HepG2 (cell line): ENCODE data around the gene ST6GALNAC6. TPM values are rescaled to one million over a fixed set of nuclear protein-coding genes. Genes with fewer than 3 reads are reported as not detected.
A peak's percentile ranks its signal among the peaks of the same experiment; 100 is the strongest.

ENCODE experiments used
- AHDC1 ChIP-seq: sonication (generic); formaldehyde crosslinking; IDR thresholded peaks from 2 replicates; pipeline ENCODE4 v1.5.1; 2020; ENCODE audit warnings: mild to moderate bottlenecking, missing genetic modification reagents, borderline replicate concordance
- ATM ChIP-seq: fragments of 450-650 bp; IDR thresholded peaks from 2 replicates; pipeline ENCODE4 v1.7.1; 2017; ENCODE audit warnings: mild to moderate bottlenecking, borderline replicate concordance
- BHLHE40 ChIP-seq: IDR thresholded peaks from 2 replicates; pipeline ENCODE4 v1.6.1; 2011; ENCODE audit warnings: low read length, improper control_type of control experiment
- CHD2 ChIP-seq: IDR thresholded peaks from 2 replicates; pipeline ENCODE4 v1.6.1; 2011; ENCODE audit warnings: low read depth, low read length, improper control_type of control experiment
- CREB1 ChIP-seq, 2 experiments: fragments of 450-650 bp in 1 of 2; IDR thresholded peaks; 2 replicates each; pipeline ENCODE4 v1.6.1; 2016 to 2017; ENCODE audit warnings: control low read depth in 1 of 2, mild to moderate bottlenecking in 1 of 2, missing compliant biosample characterization in 1 of 2, missing genetic modification characterization in 1 of 2
- ESRRA ChIP-seq: sonication (generic); formaldehyde crosslinking; IDR thresholded peaks from 2 replicates; pipeline ENCODE4 v1.5.1; 2020; ENCODE audit warnings: mild to moderate bottlenecking, low read depth, missing genetic modification reagents
- GFI1 ChIP-seq: sonication (generic); formaldehyde crosslinking; IDR thresholded peaks from 2 replicates; pipeline ENCODE4 v1.5.0; 2020; ENCODE audit warnings: missing genetic modification reagents, mild to moderate bottlenecking, borderline replicate concordance
- HIVEP1 ChIP-seq: sonication (generic); formaldehyde crosslinking; IDR thresholded peaks from 2 replicates; pipeline ENCODE4 v1.4.0; 2020; ENCODE audit warnings: mild to moderate bottlenecking, missing genetic modification reagents
- JUN ChIP-seq: sonication (generic); formaldehyde crosslinking; IDR thresholded peaks from 2 replicates; pipeline ENCODE4 v1.4.0; 2020; ENCODE audit warnings: mild to moderate bottlenecking, missing genetic modification reagents
- KDM6A ChIP-seq: IDR thresholded peaks from 2 replicates; pipeline ENCODE4 v1.6.1; 2016; ENCODE audit warnings: low read depth
- KLF12 ChIP-seq: sonication (generic); formaldehyde crosslinking; IDR thresholded peaks from 2 replicates; pipeline ENCODE4 v1.4.0; 2020; ENCODE audit warnings: missing genetic modification reagents, borderline replicate concordance
- MIER2 ChIP-seq: IDR thresholded peaks from 2 replicates; pipeline ENCODE4 v1.6.1; 2016; ENCODE audit warnings: missing biosample characterization, missing genetic modification reagents
- PRMT3 ChIP-seq: sonication (generic); formaldehyde crosslinking; IDR thresholded peaks from 2 replicates; pipeline ENCODE4 v1.8.1; 2022; ENCODE audit warnings: low read depth, mild to moderate bottlenecking, moderate library complexity, missing genetic modification reagents, borderline replicate concordance
- U2AF2 ChIP-seq: fragments of 200-400 bp; formaldehyde crosslinking; IDR thresholded peaks from 2 replicates; pipeline ENCODE4 v1.6.1; 2017; ENCODE audit warnings: low read depth, mild to moderate bottlenecking, low read length
- ZBTB25 ChIP-seq: IDR thresholded peaks from 2 replicates; pipeline ENCODE4 v1.6.1; 2018; ENCODE audit warnings: missing genetic modification reagents
- ZFP37 ChIP-seq: sonication (generic); formaldehyde crosslinking; IDR thresholded peaks from 2 replicates; pipeline ENCODE4 v1.4.0; 2020; ENCODE audit warnings: missing genetic modification reagents, borderline replicate concordance
- ZNF552 ChIP-seq: sonication (generic); formaldehyde crosslinking; IDR thresholded peaks from 2 replicates; pipeline ENCODE4 v1.9.0; 2022; ENCODE audit warnings: missing genetic modification reagents, mild to moderate bottlenecking, borderline replicate concordance
- ZNF572 ChIP-seq: sonication (generic); formaldehyde crosslinking; IDR thresholded peaks from 2 replicates; pipeline ENCODE4 v1.5.1; 2020; ENCODE audit warnings: mild to moderate bottlenecking, missing genetic modification reagents
- ZNF580 ChIP-seq: IDR thresholded peaks from 2 replicates; pipeline ENCODE4 v1.6.1; 2016; ENCODE audit warnings: low read depth, borderline replicate concordance
- ZNF670 ChIP-seq: sonication (generic); formaldehyde crosslinking; IDR thresholded peaks from 2 replicates; pipeline ENCODE4 v1.8.0; 2022; ENCODE audit warnings: mild to moderate bottlenecking, missing genetic modification reagents, borderline replicate concordance
- ZNF674 ChIP-seq: sonication (generic); formaldehyde crosslinking; IDR thresholded peaks from 2 replicates; pipeline ENCODE4 v1.5.0; 2020; ENCODE audit warnings: low read depth, mild to moderate bottlenecking, missing genetic modification reagents
- polyA plus RNA-seq, 8 experiments: library from polyadenylated mRNA; depleted of rRNA in 3 of 8; stranded (reverse) in 7 of 8; unstranded in 1 of 8; fragments of >200 nt; fragmentation: Illumina TruSeq in 4 of 8; extraction: Trizol in 4 of 8; gene quantifications; 2 replicates each; pipeline versions ENCODE4 v1.2.1 to v1.2.3, GENCODE V29; 2011 to 2016; ENCODE audit warnings: low read depth in 4 of 8, missing spikeins in 1 of 8, mixed read lengths in 1 of 8; ENCODE audit not compliant: insufficient read depth in 1 of 8
- total RNA-seq, 5 experiments: library from RNA; depleted of rRNA; stranded (reverse); fragments of >200 nt; fragmentation: Illumina TruSeq; extraction: Trizol; gene quantifications; 2 replicates each; pipeline ENCODE4 v1.2.3, GENCODE V29; 2016; ENCODE audit warnings: low read depth in 1 of 5
- TF ChIP-seq, protein P1 (sequence below): sonication (generic); formaldehyde crosslinking; IDR thresholded peaks from 2 replicates; pipeline ENCODE4 v1.4.0; 2020; ENCODE audit warnings: missing genetic modification reagents, mild to moderate bottlenecking, borderline replicate concordance

The ST6GALNAC6 gene
- total and polyA plus RNA-seq, 2 of the 13 experiments (the other 11 are each of a cell fraction or from before 2014, with no cell fraction given), result 18.5 to 65.4 TPM

- TF ChIP-seq ZBTB25, result no peak
- TF ChIP-seq BHLHE40, result no peak
- no peak for TF ChIP-seq ESRRA
- TF ChIP-seq KDM6A (CRISPR knock-in tag), result peak; percentile 93
- no peak for TF ChIP-seq AHDC1 (CRISPR knock-in tag)
- TF ChIP-seq CREB1 (IDR thresholded peaks at IDR 0.05), result no peak
- no peak for TF ChIP-seq CREB1 (CRISPR knock-in tag; IDR thresholded peaks at IDR 0.05)
- TF ChIP-seq U2AF2, result no peak
- TF ChIP-seq ZNF580 (CRISPR knock-in tag), result no peak
- TF ChIP-seq, protein P1, sequence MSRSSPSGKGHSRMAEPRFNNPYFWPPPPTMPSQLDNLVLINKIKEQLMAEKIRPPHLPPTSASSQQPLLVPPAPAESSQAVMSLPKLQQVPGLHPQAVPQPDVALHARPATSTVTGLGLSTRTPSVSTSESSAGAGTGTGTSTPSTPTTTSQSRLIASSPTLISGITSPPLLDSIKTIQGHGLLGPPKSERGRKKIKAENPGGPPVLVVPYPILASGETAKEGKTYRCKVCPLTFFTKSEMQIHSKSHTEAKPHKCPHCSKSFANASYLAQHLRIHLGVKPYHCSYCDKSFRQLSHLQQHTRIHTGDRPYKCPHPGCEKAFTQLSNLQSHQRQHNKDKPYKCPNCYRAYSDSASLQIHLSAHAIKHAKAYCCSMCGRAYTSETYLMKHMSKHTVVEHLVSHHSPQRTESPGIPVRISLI (CRISPR knock-in tag), result no peak
- no peak for TF ChIP-seq ZNF670 (CRISPR knock-in tag)
- no peak for TF ChIP-seq CHD2
- TF ChIP-seq ZNF674 (CRISPR knock-in tag), result no peak
- TF ChIP-seq ZFP37, result no peak
- no peak for TF ChIP-seq ZNF552
- peak; percentile 41; the same call in 1 of the 2 replicates for TF ChIP-seq HIVEP1
- no peak for TF ChIP-seq PRMT3 (CRISPR knock-in tag)
- no peak for TF ChIP-seq MIER2
- TF ChIP-seq GFI1 (CRISPR knock-in tag), result no peak
- no peak for TF ChIP-seq KLF12 (CRISPR knock-in tag)
- TF ChIP-seq ZNF572, result no peak
- no peak for TF ChIP-seq JUN
- no peak for TF ChIP-seq ATM
Observed at GRCh38 chr9:127897193-127897692, 2.2 kb downstream of the ST6GALNAC6 start (continued).
